ENCODE measurements around the gene WFIKKN2. TPM values are rescaled to one million over a fixed set of nuclear protein-coding genes. Genes with fewer than 3 reads are reported as not detected.

WFIKKN2 gene
- total and polyA plus RNA-seq, 5 experiments from 2014 or later: not detected

- Mint-ChIP-seq H3K4me3 (peak overlapping the region; percentile 80 to 100 (median 98)), H3K9me3 (peaks cover 0 to 4% (median 0%) of the 10 kb centered on the region in 9 donors), H3K4me1 (peaks cover 31 to 68% (median 60%) of the 10 kb centered on the region in 4 donors), H3K27ac (peak overlapping the region; percentile 96 to 100 (median 98)), H3K36me3 (peaks cover 9 to 40% (median 12%) of the 10 kb centered on the region in 3 donors), H3K27me3 (peaks cover 0 to 1% (median 0%) of the 10 kb centered on the region in 5 donors)
- POLR2A ChIA-PET: interaction anchor here (0.5 to 10.1 kb wide), 23 partner anchors 7 to 1976 kb away, joined by 3 to 544 read pairs (median 11); partner anchors contain the start of genes ANKRD40, LUC7L3, NME1 and SPAG9
- peak; percentile 2 to 8 for ATAC-seq
- peak; percentile 30 to 77 (median 56) for DNase-seq
Observed at GRCh38 chr17:50865060-50865867, 29.9 kb downstream of the WFIKKN2 start.

DNA sequence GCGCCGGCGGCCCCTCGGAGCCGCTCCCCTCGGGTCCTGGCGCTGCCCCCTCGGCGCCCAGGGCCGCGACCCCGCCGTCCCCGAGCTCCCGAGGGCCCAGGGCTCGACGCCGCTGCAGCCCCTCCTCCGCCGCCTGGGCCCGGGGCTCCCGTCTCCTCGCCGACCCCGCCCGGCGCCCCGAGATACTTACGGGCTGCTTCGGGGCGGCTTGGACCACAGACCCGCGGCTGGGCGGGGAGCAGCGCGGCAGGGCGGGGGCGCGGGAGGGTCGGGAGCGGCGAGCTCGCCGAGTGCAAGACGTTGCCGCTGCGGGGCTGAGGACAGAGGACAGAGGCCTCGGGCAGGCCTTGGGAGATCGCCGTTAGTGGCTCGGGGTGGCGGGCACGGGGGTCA lies 30.5 kb downstream of the WFIKKN2 start:
- H3K27me3 Mint-ChIP-seq: peaks cover 0 to 1% (median 0%) of the 10 kb centered on the region in 5 donors
- peaks cover 9 to 35% (median 12%) of the 10 kb centered on the region in 3 donors for H3K36me3 Mint-ChIP-seq
- peak overlapping the region; percentile 57 to 100 (median 96) for H3K27ac Mint-ChIP-seq
- peak overlapping the region; percentile 62 to 99 (median 94) for H3K4me3 Mint-ChIP-seq
- no peak for DNase-seq
- peaks cover 30 to 66% (median 58%) of the 10 kb centered on the region in 4 donors for H3K4me1 Mint-ChIP-seq
- POLR2A ChIA-PET: interaction anchor here (0.5 to 10.1 kb wide), 25 partner anchors 8 to 1977 kb away, joined by 3 to 544 read pairs (median 10); partner anchors contain the start of genes LUC7L3, NME1, NME2 and SPAG9
- H3K9me3 Mint-ChIP-seq: peaks cover 0 to 4% (median 0%) of the 10 kb centered on the region in 9 donors
- ATAC-seq: peak; percentile 0 to 8

DNA sequence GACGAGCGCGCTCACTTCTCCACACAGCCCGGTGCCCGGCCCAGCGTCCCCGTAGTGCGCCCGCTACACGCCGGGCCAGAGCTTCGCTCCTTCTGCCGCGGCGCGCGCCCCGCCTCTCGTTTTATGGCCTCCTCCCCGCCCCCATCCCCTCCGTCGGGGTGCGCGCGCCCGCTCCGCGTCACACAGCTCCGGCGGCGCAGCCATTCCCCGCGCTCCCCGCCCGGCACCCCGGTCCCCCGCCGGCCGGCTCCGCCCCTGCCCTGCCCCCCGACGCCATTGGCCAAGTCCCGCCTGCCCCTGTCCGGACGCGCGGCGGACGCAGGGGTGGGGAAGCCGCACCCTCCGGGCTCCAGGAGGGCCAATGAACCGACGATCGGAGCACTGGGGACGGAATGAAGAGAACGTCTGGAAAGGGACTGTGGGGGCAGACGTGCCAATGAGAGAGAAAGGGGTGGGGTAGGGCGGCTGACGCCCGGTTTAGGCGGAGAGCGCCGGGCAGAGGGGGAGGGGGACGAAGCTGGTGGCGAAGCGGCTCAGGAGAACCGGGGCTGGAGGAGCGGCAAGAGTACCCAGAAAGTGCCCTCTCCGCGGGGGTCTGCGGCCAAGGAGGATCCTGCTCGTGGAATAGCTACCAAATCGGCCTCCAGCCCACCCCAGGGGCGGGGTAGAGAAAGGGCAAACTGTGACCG lies 31.0 kb downstream of the WFIKKN2 start, which contains the start of gene TOB1:
Gene TOB1 (minus strand): TSS at position 94 of the 689 bp plus-strand sequence. CDS start 2,337 bp downstream, outside the sequence.
- peak within 1 kb of the TSS; percentile 96 to 100 (median 100) for H3K27ac Mint-ChIP-seq
- peaks cover 30 to 66% (median 58%) of the 10 kb centered on the region in 4 donors for H3K4me1 Mint-ChIP-seq
- H3K36me3 Mint-ChIP-seq: peaks cover 9 to 30% (median 12%) of the 10 kb centered on the region in 3 donors
- POLR2A ChIA-PET: interaction anchor here (1.0 to 10.1 kb wide), 25 partner anchors 9 to 394 kb away, joined by 3 to 544 read pairs (median 10); partner anchors contain the start of genes LUC7L3, NME1, NME2 and SPAG9
- H3K27me3 Mint-ChIP-seq: peaks cover 0 to 1% (median 0%) of the 10 kb centered on the region in 5 donors
- ATAC-seq: peak; percentile 63 to 66
- H3K9me3 Mint-ChIP-seq: peaks cover 0 to 4% (median 0%) of the 10 kb centered on the region in 9 donors
- peak; percentile 90 to 98 (median 96) for DNase-seq
- H3K4me3 Mint-ChIP-seq: peak within 1 kb of the TSS; percentile 80 to 100 (median 99)

- Mint-ChIP-seq H3K27me3 (peaks cover 0 to 1% (median 0%) of the 10 kb centered on the region in 5 donors), H3K27ac (peak overlapping the region; percentile 96 to 100 (median 99)), H3K4me1 (peaks cover 26 to 66% (median 58%) of the 10 kb centered on the region in 4 donors), H3K36me3 (peaks cover 8 to 24% (median 12%) of the 10 kb centered on the region in 3 donors), H3K4me3 (peak overlapping the region; percentile 80 to 99 (median 94)), H3K9me3 (peaks cover 0 to 4% (median 0%) of the 10 kb centered on the region in 9 donors)
- ATAC-seq (peak; percentile 30 to 37), DNase-seq (peak; percentile 55 to 87 (median 74))
- POLR2A ChIA-PET: interaction anchor here (1.0 to 10.1 kb wide), 22 partner anchors 9 to 394 kb away, joined by 3 to 544 read pairs (median 9); partner anchors contain the start of genes LUC7L3, NME1, NME2 and SPAG9
Observed at GRCh38 chr17:50866950-50867362, 31.6 kb downstream of the WFIKKN2 start.

DNA sequence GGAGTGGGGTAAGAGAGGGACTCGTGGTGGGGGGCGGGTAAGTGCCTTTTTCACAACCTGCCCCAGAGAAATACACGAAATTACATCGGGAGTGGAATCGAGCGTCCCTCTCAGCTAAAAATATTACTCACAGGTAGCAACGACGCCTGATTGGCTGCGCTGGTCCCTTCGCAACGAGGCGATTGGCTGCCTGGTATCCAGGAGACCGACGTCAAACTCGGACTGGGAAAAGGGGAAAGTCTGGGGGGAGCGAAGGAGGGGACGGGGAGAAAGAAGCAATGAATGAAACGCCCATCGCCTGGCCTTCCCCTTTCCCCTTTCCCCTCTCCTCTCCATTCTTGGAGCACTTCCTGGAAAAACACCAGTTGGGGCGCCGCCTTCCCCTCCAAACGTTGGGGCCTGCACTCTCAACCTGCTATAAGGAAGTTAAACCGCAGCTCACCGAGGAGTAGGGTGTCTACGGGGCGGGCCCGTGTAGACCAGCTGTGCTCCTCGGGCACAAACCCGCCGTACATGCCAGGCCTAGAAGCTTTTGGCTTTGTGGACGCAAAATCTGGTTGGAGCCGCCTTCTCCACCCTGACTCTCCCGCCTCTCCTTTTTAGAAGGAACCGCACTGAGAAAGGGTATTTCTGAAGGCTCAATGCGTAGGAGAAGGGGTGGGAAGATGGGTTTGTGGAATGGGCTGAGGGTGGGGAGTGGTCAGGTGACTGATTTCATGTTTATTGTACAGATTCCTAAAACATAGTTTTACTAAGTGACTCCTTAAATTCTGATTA lies 32.2 kb downstream of the WFIKKN2 start:
- H3K27me3 Mint-ChIP-seq: peaks cover 0 to 1% (median 0%) of the 10 kb centered on the region in 5 donors
- POLR2A ChIA-PET: interaction anchor here (1.1 to 10.1 kb wide), 16 partner anchors 13 to 326 kb away, joined by 3 to 544 read pairs (median 17); partner anchors contain the start of genes LUC7L3 and NME2
- H3K36me3 Mint-ChIP-seq: peaks cover 8 to 23% (median 12%) of the 10 kb centered on the region in 3 donors
- DNase-seq: peak; percentile 64 to 93 (median 82)
- H3K9me3 Mint-ChIP-seq: peaks cover 0 to 4% (median 0%) of the 10 kb centered on the region in 9 donors
- peaks cover 25 to 70% (median 62%) of the 10 kb centered on the region in 4 donors for H3K4me1 Mint-ChIP-seq
- H3K27ac Mint-ChIP-seq: peak overlapping the region; percentile 96 to 100 (median 99)
- peak overlapping the region; percentile 80 to 99 (median 94) for H3K4me3 Mint-ChIP-seq
- peak; percentile 39 to 51 for ATAC-seq

DNA sequence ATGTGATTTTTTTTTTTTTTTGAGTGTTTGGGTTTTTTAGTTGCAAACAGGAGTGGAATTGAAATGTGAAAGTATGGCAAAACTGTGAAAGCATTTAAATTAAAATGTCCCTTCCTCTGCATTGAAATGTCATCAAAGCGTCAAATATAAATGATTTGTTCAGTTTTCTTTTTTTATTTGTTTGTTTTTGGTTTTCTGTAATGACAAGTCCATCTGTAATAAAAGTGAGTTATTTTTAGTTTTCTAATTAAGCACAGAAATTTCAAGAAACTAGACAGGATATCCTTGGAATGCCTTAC lies 32.7 kb downstream of the WFIKKN2 start:
- H3K36me3 Mint-ChIP-seq: peaks cover 4 to 17% (median 8%) of the 10 kb centered on the region in 3 donors
- POLR2A ChIA-PET: interaction anchor here (1.4 to 10.1 kb wide), 10 partner anchors 13 to 89 kb away, joined by 4 to 544 read pairs (median 83); no protein-coding TSS in a partner anchor

DNA sequence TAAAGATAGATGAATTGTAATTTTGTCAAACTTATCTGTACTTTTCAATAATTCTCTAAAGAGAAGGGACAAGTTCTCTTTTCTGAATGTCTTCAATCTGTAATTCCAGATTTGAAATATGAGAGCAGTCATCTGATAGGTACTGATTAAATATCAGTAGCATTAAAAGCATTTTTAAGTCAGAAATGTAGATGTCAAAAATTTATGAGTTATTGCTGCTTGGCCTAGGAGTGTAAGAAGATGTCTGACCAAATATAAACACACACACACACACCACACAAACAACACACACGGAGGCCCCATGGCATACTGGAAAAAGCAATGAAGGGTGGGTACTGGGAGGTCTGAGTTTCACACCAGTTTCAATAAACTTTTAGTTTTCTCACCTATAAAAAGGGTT lies 33.2 kb downstream of the WFIKKN2 start:
- Mint-ChIP-seq H3K36me3 (peaks cover 2 to 12% (median 7%) of the 10 kb centered on the region in 3 donors), H3K27me3 (peaks cover 0 to 1% (median 0%) of the 10 kb centered on the region in 5 donors), H3K4me3 (peak overlapping the region in 9 of 10 donors; percentile 80 to 99 (median 95)), H3K9me3 (peaks cover 0 to 4% (median 0%) of the 10 kb centered on the region in 9 donors), H3K4me1 (peaks cover 23 to 71% (median 61%) of the 10 kb centered on the region in 4 donors), H3K27ac (peak overlapping the region; percentile 25 to 100 (median 99))
- no peak for ATAC-seq
- DNase-seq: no peak
- POLR2A ChIA-PET: interaction anchor here (0.8 to 6.3 kb wide), 5 partner anchors 15 to 63 kb away, joined by 3 to 544 read pairs (median 5); no protein-coding TSS in a partner anchor

More for the DNA sequence above, 32.7 kb downstream of the WFIKKN2 start:
- Mint-ChIP-seq H3K4me3 (peak overlapping the region; percentile 80 to 99 (median 94)), H3K27ac (peak overlapping the region; percentile 96 to 100 (median 99)), H3K27me3 (peaks cover 0 to 1% (median 0%) of the 10 kb centered on the region in 5 donors), H3K9me3 (peaks cover 0 to 4% (median 0%) of the 10 kb centered on the region in 9 donors), H3K4me1 (peaks cover 23 to 71% (median 62%) of the 10 kb centered on the region in 4 donors)
- no peak for DNase-seq
- no peak for ATAC-seq

DNA sequence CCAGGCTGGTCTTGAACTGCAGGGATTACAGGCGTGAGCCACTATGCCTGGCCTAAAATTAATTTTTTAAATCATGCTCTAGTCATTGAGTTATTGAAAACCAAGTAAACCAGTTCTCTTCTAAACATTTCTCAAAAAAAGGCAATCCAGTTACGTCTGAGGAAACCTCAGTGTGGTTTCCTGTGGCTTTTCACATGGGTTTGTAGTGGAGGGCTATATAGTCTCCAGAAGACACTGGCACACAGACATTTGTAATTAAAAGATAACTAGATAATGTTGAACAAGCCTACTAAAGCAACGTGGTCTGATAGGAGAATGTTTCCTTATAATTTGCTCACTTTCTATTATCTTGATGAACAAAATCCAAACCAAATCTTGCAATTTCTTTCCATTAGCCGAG lies 36.0 kb downstream of the WFIKKN2 start:
- H3K36me3 Mint-ChIP-seq: no peaks in the 10 kb centered on the region
- peaks cover 28 to 63% (median 56%) of the 10 kb centered on the region in 4 donors for H3K4me1 Mint-ChIP-seq
- ATAC-seq (peak; percentile 13 to 29), DNase-seq (peak in 9 of 10 donors; percentile 27 to 87 (median 67))
- POLR2A ChIA-PET: interaction anchor here (1.1 to 6.0 kb wide), 12 partner anchors 14 to 78 kb away, joined by 3 to 62 read pairs (median 11); no protein-coding TSS in a partner anchor
- H3K9me3 Mint-ChIP-seq: no peaks in the 10 kb centered on the region
- H3K27me3 Mint-ChIP-seq: peaks cover 0 to 1% (median 0%) of the 10 kb centered on the region in 5 donors
- H3K27ac Mint-ChIP-seq: peak overlapping the region; percentile 39 to 97 (median 88)
- H3K4me3 Mint-ChIP-seq: peak overlapping the region; percentile 60 to 88 (median 82)

- no peak for ATAC-seq
- DNase-seq: peak in 3 of 10 donors; percentile 27 to 43 (median 43)
- no peaks in the 10 kb centered on the region for H3K36me3 Mint-ChIP-seq
- H3K4me3 Mint-ChIP-seq: peak overlapping the region; percentile 60 to 88 (median 82)
- H3K27me3 Mint-ChIP-seq: peaks cover 0 to 1% (median 0%) of the 10 kb centered on the region in 5 donors
- H3K4me1 Mint-ChIP-seq: peaks cover 28 to 62% (median 57%) of the 10 kb centered on the region in 4 donors
- H3K9me3 Mint-ChIP-seq: no peaks in the 10 kb centered on the region
- POLR2A ChIA-PET: interaction anchor here (1.0 to 6.0 kb wide), 14 partner anchors 13 to 83 kb away, joined by 3 to 62 read pairs (median 9); no protein-coding TSS in a partner anchor
- H3K27ac Mint-ChIP-seq: peak overlapping the region; percentile 39 to 97 (median 88)
Observed at GRCh38 chr17:50871898-50872297, 36.5 kb downstream of the WFIKKN2 start.

- Mint-ChIP-seq H3K36me3 (no peaks in the 10 kb centered on the region), H3K4me1 (peaks cover 22 to 53% (median 51%) of the 10 kb centered on the region in 4 donors), H3K9me3 (no peaks in the 10 kb centered on the region), H3K4me3 (peak overlapping the region in 7 of 10 donors; percentile 11 to 87 (median 48)), H3K27me3 (no peaks in the 10 kb centered on the region), H3K27ac (peak overlapping the region; percentile 16 to 95 (median 70))
- POLR2A ChIA-PET: interaction anchor here (0.8 to 6.0 kb wide), 13 partner anchors 8 to 82 kb away, joined by 3 to 62 read pairs (median 8); no protein-coding TSS in a partner anchor
- ATAC-seq: peak; percentile 64 to 78
- DNase-seq: peak in 9 of 10 donors; percentile 30 to 75 (median 41)
Observed at GRCh38 chr17:50872710-50873424, 37.5 kb downstream of the WFIKKN2 start.

Data from naive thymus-derived CD8-positive, alpha-beta T cell (primary cell).